COLO668 (cell line): ENCODE data around the gene OSBPL8.
A peak's percentile ranks its signal among the peaks of the same experiment; 100 is the strongest.

Experiments
- DNase-seq: peaks from one replicate; lab custom pipeline; 2025; ENCODE audit not compliant: unreplicated experiment; lab: John Stamatoyannopoulos, UW

Gene OSBPL8, protein sequence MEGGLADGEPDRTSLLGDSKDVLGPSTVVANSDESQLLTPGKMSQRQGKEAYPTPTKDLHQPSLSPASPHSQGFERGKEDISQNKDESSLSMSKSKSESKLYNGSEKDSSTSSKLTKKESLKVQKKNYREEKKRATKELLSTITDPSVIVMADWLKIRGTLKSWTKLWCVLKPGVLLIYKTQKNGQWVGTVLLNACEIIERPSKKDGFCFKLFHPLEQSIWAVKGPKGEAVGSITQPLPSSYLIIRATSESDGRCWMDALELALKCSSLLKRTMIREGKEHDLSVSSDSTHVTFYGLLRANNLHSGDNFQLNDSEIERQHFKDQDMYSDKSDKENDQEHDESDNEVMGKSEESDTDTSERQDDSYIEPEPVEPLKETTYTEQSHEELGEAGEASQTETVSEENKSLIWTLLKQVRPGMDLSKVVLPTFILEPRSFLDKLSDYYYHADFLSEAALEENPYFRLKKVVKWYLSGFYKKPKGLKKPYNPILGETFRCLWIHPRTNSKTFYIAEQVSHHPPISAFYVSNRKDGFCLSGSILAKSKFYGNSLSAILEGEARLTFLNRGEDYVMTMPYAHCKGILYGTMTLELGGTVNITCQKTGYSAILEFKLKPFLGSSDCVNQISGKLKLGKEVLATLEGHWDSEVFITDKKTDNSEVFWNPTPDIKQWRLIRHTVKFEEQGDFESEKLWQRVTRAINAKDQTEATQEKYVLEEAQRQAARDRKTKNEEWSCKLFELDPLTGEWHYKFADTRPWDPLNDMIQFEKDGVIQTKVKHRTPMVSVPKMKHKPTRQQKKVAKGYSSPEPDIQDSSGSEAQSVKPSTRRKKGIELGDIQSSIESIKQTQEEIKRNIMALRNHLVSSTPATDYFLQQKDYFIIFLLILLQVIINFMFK

DNA sequence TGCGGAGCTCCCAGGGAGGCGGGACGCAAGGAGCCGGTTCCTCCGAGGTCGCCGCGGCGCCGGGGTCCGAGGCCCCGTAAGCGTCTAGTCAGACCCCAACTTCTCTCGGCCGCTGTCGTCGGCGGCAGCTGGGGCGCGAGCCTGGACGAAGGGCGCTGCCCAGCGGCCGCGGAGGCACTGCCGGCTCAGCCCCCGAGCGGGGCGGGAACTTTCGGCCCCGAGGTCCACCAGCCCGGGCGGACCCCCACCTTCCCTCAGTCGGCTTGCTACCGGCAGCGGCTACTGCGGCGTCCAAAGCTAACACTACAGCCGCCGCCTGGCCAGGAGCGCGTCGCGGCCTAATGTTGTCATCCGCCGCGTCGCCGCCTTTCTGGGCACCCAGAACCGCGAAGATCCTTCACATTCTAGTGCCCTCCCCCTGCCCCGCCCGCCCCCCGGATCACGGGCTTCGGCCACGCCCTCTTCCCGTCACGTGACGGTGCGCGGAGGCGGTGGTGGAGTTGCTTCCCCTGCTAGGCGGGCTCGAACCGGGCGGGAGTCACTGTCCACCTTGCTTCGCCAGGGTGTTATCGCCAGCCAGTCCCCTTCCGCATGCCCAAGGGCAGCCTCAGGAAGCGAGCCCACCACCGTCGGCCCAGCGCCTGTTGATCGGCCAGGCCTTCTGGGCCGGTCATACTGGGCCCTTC lies at the start of gene OSBPL8:
Gene OSBPL8, minus strand, starts transcription at position 372 of the 686 bp plus-strand sequence. CDS start 72,220 bp downstream, outside the sequence.
- peak; percentile 97 for DNase-seq

DNA sequence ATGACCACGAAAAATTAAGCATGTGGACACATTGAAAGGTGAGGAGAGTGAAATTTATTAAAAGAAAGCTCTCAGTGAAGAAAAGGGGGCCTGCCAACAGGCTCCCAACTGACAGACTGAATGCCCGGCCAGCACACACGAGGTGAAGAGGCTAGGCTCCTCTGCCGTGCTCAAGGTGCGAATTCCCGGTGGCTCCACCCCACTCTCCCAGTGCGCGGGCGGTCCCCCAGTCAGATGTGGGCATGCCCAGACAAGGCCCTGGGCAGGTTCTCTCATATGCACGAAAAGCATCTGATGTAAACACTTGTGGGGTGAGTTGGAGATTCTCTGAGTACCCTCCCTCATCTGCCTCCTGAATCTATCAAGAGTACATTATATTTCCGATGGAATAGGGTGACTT lies 48.5 kb upstream of the OSBPL8 start:
- no peak for DNase-seq

DNA sequence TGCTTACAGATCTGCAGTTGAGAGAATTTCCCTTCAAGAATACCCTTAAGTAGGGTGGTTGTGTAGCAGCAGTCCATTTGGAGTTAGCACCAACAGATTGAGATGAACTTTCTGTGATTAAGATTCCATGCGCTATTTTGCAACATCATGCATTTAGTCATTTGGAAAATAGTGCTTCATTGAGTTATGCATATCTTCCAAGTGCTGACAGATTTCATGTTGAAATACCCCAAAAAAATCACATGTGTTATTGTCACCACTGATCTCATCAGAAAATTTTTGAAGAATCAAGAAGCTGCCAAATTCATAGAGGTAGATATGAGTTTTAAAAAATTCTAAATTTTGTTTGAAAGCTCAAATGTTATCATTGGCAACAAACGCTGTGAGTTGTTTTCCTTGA lies 35.5 kb upstream of the OSBPL8 start:
- no peak for DNase-seq

DNA sequence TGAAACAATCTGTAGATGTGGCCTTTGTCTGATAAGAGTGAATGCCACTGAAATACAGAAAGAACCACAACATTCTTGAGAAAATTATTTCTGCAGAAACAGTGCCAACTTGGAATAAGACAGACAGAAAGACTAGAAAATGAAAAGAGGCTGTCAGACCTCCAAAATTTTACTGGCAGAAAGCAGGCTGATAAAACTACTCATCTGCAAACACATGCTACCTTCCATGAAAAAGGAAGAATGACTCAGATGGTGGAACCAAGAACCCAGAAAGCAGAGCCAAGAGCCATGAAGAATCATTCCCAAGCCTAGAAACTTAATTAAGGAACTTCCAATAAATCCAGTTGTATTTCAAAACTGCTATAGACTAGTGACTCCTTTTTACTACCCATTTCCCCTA lies 31.9 kb upstream of the OSBPL8 start:
- DNase-seq, result no peak

DNA sequence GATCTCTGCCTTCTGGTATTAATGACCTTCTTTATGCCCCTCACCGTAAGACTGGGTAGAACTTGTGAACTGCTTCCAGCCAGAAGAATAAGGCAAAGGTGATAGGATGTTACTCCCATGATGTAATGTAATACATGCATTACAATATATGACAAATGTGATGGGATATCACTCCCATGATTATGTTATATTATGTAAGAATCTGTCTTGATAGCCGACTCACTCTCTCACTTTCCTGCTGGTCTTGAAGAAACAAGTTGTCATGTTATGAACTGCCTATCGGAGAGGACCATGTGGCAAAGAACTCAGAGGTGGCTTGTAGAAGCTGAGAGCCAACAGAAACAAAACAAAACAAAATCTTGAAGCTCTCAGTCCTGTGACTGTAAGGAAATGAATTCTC lies 30.6 kb upstream of the OSBPL8 start:
- DNase-seq, result no peak

DNA sequence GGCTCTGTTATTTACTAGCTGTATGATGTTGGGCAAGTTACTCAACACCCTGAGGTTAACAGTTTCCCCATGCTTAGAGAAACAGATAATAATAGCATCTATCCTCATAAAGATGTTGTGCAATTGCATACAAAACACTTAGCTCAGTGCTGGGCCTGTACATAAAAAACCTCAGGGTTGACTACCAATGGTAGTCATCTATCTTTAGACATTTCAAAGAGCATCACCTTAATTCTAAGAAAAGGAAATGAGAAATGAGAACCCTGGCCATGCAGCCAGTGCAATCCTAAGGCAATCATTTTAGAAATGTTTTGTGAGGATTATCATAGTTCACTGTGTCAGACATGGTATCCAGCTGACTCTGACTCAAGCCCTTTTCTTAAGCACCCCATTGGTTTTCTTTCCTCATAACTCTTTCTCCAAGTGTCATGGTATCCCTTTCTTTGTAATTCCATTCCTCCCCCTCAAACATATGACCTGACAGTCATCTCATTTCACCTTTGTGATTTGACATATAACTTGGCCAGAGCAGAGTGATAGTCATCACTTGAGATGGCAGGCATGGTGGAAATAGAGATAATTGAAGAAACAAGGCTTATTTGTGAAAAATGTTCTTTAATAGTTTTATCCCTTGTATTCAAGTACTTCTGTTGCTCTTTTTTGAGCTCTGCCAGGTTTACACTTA lies 29.5 kb upstream of the OSBPL8 start:
- DNase-seq, result no peak

DNA sequence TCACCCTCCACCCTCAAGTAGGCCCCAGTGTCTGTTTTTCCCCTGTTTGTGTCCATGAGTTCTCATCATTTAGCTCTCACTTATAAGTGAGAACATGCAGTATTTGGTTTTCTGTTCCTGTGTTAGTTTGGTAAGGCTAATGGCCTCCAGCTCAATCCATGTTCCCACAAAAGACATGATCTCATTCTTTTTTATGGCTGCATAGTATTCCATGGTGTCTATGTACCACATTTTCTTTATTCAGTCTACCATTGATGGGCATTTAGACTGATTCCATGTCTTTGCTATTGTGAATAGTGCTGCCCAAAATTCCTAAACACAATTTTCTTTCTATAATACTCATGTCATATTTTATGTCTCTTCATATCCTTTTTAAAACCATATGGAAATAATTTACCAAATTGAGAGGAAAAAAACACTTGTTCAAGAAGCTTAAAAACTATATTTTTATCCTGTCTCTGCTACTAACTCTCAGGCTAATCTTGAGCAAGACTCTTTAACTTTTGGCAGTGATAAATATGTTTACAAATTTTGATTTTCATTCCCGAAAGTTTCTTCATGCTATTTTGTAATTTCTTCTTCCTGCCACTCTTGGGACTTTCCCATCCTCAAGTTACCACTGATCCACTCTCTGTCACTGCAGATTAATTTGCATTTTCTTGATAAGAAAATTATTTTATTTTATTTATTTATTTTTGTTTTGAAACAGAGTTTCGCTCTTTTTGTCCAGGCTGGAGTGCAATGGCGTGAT lies 28.0 kb upstream of the OSBPL8 start:
- no peak for DNase-seq

DNA sequence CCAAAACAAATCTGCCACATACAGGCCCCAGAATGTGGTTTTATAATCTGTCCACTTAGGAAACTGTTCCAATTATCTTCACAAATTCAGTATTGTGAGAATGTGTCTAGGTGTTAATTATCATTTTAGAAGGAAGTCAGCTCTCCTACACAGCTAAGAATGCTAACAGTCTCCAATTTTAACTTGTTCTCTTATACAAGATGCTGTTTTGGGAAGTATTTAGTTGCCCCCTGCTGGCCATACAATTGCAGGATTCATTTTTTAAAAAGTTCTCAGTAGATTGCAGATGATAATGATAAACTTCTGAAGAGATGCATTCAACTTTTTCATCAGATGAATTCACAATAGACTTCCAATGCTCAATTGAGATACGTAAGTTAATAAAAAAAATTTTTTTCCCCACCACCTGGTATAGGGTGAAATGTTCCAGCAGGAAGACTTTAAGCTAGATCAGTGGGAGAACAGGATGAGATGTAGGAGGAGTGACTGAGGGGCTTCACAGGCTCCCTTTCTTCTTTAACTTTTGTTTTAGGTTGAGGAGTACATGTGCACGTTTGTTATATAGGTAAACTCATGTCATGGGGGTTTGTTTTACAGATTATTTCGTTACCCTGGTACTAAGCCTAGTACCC lies 27.3 kb upstream of the OSBPL8 start:
- no peak for DNase-seq

DNA sequence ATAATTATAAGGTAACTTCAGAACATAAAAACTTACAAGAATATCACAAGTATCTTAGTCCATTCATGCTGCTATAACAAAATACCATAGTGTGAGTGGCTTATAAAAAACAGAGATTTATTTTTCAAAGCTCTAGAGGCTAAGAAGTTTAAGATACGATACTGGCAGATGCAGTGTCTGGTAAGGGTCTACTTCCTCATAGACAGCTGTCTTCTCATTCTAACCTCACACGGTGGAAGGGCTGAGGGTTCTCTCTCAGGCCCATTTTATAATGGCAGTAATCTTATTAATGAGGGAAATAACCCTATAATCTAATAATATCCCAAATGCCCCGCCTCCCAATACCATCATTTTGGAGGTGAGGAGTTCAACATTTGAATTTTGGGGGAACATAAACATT lies 23.7 kb upstream of the OSBPL8 start:
- no peak for DNase-seq

DNA sequence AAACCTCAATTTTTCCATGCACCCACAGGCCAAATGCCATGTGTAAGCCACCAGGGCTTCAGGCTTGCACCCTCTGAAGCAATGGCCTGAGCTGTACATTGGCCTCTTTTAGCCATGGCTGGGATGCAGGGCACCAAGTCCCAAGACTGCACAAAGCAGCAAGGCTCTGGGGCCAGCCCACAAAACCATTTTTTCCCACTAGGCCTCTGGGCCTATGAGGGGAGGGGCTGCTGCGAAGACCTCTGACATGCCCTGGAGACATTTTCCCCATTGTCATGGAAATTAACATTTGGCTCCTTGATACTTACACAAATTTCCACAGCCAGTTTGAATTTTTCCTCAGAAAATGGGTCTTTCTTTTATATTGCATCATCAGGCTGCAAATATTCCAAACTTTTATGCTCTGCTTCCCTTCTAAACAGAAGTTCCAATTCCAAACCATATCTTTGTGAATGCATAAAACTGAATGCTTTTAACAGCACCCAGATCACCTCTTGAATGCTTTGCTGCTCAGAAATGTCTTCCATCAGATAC lies 14.3 kb upstream of the OSBPL8 start:
- no peak for DNase-seq

DNA sequence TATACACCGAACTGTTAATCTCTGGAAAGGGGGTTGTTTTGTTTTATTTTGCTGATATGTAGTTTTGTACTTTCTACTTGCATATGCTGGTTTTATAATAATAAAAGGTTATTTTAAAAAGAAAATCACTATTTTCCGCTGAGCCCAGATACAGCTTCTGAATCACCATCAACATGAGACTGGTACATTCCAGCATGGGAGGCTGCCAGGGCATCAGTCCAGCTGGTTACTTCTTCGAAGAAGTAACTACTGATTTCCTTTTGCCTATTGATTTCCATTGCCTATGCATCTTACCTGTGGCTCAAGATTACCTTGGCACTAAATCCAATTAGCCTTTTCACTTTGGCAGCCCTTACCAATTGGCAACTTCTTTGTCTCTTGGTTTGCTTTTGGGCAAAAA lies 11.7 kb upstream of the OSBPL8 start:
- DNase-seq, result no peak

DNA sequence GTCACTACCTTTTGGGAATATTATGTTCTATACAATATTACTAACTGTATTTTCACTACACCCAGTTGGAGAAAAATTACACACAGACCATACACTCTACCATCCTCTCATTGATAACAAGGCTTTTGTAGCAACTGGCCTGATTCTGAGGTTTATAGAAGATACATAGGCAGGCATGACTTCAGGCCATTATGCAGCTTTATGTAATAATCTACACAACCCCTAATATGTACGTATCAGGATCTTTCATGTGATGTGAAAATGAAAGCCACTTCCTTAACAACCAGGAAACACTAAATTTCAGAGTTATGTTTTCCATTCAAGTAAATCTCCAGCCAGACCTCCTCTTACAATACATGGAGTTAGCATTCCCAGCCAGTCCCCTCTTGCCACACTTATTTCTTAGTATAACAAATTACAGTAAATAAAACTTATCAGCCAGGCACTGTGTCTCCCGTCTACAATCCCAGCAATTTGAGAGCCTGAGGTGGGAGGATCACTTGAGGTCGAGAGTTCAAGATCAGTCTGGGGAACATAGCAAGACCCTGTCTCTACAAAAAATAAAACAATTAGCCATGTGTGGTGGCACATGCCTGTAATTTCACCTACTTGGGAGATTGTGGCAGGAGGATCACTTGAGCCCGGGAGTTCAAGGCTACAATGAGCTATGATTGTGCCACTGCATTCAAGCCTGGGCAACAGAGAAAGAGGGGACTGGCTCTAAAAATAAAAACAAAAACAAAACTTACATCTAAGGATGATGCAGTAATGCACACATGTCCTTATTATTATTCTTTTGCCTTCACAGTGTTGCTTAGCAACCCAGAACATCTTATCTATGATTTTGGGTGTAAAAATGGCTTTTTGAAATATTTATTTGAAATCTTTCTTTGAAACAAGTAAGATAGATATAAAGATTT lies 10.4 kb upstream of the OSBPL8 start:
- no peak for DNase-seq

DNA sequence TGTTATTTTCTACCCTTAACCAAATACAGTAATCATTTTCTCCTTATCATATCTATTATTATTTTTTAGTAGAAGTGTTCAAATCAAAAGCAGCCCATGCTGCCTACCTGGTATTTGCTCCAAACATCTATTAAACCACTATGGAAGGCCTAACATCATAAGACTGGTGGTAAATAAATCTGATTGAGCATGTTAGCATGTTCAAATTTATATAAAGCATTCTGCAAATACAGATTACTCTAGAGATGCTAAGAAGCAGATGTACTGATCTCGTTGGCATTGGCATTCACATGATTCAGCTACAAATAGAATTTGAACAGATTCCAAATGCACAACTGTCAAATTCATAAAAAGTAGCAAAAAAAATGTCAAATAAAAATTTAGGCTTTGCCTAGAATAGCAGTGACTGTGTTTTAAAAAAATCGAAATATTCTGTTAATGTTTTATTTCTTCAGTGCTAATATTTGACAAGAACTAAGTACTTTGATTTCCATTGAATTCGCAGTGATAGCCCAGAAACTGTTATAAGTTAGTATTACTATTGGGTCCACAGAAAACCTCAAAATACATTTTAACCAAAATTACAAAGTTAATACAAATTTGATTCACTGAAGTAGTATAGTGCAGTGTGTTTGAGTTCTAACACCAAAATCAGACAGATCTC lies 9.4 kb upstream of the OSBPL8 start:
- DNase-seq, result no peak

DNA sequence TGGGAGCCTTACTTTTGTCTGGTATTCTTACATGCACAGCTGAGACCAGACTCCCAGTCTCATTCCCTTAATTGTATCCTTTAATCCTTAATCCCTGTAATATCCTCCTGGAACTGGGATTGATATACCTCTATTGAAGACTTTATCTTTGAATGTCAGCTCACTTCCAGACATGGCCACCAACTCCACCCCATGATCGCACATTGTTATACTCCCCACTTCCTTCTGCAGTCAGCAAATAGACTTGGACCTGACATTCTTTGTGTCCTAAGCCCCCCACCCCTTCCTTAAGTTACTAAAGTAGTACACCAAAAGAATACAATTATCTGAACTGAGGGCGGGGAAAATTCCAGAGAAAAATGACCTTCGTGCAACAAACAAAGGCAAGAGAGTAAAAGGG lies 8.6 kb upstream of the OSBPL8 start:
- DNase-seq, result no peak

DNA sequence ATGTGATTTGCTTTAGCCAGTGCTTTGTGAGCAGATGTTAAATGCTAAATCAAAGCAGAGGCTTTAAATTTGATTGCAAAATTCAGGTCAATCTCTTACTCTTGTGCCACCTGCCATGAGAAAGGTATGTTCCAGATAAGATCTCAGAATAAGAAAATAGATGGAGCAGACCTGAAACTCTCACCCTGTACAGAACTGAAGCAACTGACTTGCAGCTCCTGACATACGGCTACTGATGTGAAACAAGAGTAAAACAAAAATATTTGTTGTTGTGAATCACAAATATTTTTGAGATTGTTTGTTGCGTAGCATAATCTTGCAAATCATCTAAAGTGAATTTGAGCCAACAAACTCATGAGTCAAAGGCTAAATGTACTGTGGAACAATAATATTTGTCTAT lies 3.5 kb upstream of the OSBPL8 start:
- no peak for DNase-seq

DNA sequence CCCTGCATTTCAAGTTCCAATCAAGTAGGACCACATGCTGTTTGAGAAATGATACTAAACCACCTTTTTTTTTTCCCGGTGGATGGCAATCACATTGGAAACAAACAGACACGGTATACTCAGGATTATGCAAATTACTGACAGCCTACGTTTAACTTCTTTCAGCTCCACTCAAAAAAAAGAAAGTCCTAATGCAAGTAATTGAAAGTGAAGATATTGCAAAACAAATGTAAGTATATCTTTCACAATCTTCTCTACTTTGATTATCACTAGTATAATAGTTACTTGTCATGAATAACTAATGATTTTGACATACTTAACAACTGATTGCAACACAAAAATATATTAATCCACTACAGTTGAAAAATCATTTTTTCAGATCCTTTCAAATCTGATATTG lies 2.6 kb upstream of the OSBPL8 start:
- no peak for DNase-seq

DNA sequence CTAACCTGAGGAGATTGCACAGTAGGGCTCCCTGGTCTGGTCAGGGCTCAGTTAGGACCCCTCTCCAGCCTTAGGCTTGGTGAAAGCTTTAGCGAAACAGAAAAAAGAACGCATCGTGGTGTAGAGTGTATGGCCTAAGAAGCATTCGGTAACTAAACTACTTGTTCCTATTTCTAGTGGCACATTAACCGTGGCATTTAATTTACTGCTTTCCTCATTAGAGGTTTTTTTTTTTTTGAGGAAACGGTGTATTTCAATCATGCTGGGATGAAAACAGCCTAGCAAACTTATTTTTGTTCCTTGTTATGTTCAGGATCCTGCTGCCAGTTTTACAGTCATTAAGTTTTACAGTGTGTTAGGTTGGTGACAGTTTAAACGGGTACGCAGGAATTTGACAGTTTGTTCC lies 518 bp upstream of the OSBPL8 start:
- no peak for DNase-seq
